ENCODE measurements around the gene MORC1.
"Not testable (repeated sequence)": the region's sequence is repeated elsewhere in the genome, so short reads cannot be mapped to it uniquely, and the experiment has no call there.

MORC1 gene

GRCh38 chr3:109117939-109118338, at the start of gene MORC1:
TSS of gene MORC1 (minus strand) at chr3:109118134. CDS start at chr3:109118059, 75 bp downstream.
- DNase-seq = no peak

- DNase-seq = no peak
Observed at GRCh38 chr3:109165905-109166304, 48.0 kb upstream of the MORC1 start.

- DNase-seq = no peak
Observed at GRCh38 chr3:109161487-109162123, 43.7 kb upstream of the MORC1 start.

- DNase-seq = no peak
Observed at GRCh38 chr3:109155828-109156227, 37.9 kb upstream of the MORC1 start.

GRCh38 chr3:109154979-109155378, 37.0 kb upstream of the MORC1 start:
- no peak for DNase-seq

GRCh38 chr3:109152320-109152719, 34.4 kb upstream of the MORC1 start:
- DNase-seq = no peak

GRCh38 chr3:109149078-109149477, 31.1 kb upstream of the MORC1 start:
- DNase-seq = no peak

GRCh38 chr3:109143646-109144045, 25.7 kb upstream of the MORC1 start:
- no peak for DNase-seq

- no peak for DNase-seq
Observed at GRCh38 chr3:109140318-109140717, 22.4 kb upstream of the MORC1 start.

- DNase-seq = no peak
Observed at GRCh38 chr3:109137761-109138160, 19.8 kb upstream of the MORC1 start.

- no peak for DNase-seq
Observed at GRCh38 chr3:109136523-109136922, 18.6 kb upstream of the MORC1 start, which contains the start of gene C3orf85. TSS of gene C3orf85 (plus strand) at chr3:109136719. CDS start at chr3:109136848, 129 bp downstream.

- not testable (repeated sequence) for DNase-seq
Observed at GRCh38 chr3:109133474-109133816, 15.5 kb upstream of the MORC1 start.

- no peak for DNase-seq
Observed at GRCh38 chr3:109132801-109133473, 15.0 kb upstream of the MORC1 start.

- DNase-seq = no peak
Observed at GRCh38 chr3:109131276-109131675, 13.3 kb upstream of the MORC1 start.

GRCh38 chr3:109127553-109127952, 9.6 kb upstream of the MORC1 start:
- DNase-seq = no peak

GRCh38 chr3:109125902-109126301, 8.0 kb upstream of the MORC1 start:
- no peak for DNase-seq

- no peak for DNase-seq
Observed at GRCh38 chr3:109122690-109123089, 4.8 kb upstream of the MORC1 start.

GRCh38 chr3:109118584-109118983, 650 bp upstream of the MORC1 start:
- no peak for DNase-seq

GRCh38 chr3:109116031-109116430, 1.9 kb downstream of the MORC1 start:
- DNase-seq = no peak

- DNase-seq = no peak
Observed at GRCh38 chr3:109115451-109115850, 2.5 kb downstream of the MORC1 start.

- DNase-seq = no peak
Observed at GRCh38 chr3:109114746-109115145, 3.2 kb downstream of the MORC1 start.

GRCh38 chr3:109112946-109113760, 4.8 kb downstream of the MORC1 start:
- no peak for DNase-seq

- DNase-seq = no peak
Observed at GRCh38 chr3:109109574-109109973, 8.4 kb downstream of the MORC1 start.

- no peak for DNase-seq
Observed at GRCh38 chr3:109098079-109098644, 19.8 kb downstream of the MORC1 start.

Measured in activated T-cell treated with anti-CD3 and anti-CD28 coated beads for 4 hours (primary cell).